GM12872 (cell line): ENCODE measurements around the gene CYP27B1.

ENCODE experiments used
- CTCF ChIP-seq: IDR thresholded peaks from 3 replicates; pipeline ENCODE4 v1.5.1; 2011; ENCODE audit warnings: low read depth, mild to moderate bottlenecking, low read length, moderate library complexity; ENCODE audit not compliant: insufficient read depth

CYP27B1 gene

GRCh38 chr12:57763881-57764661, 2.8 kb downstream of the CYP27B1 start:
- no peak for TF ChIP-seq CTCF

DNA sequence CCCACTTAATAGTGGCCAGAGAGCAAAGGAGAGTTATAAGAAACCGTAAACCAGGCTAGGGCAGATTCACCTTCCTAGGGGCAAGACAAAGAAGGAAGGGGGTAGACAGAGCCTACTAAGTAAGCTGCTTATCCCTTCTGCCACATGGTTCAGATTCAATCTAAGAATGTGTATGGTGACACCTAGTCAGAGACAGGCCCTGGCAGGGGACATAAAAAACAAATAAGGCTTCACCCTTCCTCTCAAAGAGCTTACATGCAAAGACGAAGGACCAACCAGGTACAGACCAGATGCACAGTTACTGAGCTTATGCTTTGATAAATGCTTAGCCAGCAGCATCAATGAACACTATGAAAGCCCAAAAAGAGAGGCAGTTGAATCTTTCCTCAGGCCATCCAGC, 4.4 kb downstream of the CYP27B1 start:
- no peak for TF ChIP-seq CTCF

- no peak for TF ChIP-seq CTCF
Measured at GRCh38 chr12:57761391-57761998, 5.4 kb downstream of the CYP27B1 start.

DNA sequence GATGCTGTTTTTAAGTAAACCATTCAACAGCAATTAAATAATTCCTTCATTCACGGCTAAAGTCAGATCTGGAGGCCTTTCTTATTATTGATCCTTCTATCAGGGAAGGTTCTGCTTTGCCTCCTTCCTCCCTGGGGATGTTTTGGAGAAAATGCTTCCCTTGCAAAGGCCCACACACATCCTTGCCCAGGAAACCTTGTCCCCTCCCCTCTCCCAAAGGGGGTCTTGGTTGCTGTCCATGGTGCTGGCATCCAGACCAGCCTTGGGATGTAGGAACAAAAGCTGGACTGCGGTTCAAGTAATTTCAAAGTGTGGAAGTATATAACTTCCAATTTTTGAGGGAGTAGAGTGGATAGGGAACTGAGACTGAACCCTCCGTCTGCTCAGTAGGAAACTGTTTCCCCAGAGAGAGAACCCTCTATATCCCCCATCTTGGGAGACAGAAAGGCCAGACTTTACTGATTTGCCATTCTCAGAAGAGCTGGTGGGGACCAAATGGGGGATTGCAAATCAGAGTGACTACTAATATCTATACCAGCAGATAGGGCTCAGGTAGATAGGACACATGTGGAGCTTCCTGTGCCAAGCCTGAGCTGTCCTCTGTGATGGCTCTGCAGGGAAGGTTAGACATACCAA, 6.4 kb downstream of the CYP27B1 start:
- TF ChIP-seq CTCF: no peak

DNA sequence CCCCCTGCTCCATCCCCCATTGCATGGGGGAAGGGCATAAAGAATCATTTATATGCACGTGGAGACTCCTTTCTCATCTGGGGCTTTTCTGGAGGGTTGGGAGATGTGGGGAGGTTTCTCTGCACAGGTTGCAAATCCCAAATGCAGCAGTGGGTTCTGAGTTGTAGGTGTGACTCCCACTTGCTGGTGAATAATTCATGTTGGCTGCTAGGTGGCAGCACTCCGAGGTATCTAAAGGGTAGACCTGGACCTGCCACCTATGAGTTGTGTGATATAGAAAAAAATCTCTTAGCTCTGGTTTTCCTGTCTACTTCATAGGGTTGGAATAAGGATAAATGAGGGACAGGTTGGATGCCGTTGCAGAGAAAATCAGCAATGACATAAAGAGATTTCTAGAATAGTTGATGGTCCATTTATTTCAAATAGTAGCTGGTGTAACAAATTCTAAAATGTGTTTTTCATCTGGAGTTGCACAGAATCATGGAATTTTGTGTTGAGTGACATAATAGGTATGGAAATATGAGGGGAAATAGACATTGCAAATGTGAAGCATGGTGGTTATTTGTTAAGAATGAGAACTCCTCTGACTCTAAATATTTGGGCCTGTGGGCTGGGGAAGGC, 7.4 kb downstream of the CYP27B1 start:
- TF ChIP-seq CTCF: peak; percentile 66

DNA sequence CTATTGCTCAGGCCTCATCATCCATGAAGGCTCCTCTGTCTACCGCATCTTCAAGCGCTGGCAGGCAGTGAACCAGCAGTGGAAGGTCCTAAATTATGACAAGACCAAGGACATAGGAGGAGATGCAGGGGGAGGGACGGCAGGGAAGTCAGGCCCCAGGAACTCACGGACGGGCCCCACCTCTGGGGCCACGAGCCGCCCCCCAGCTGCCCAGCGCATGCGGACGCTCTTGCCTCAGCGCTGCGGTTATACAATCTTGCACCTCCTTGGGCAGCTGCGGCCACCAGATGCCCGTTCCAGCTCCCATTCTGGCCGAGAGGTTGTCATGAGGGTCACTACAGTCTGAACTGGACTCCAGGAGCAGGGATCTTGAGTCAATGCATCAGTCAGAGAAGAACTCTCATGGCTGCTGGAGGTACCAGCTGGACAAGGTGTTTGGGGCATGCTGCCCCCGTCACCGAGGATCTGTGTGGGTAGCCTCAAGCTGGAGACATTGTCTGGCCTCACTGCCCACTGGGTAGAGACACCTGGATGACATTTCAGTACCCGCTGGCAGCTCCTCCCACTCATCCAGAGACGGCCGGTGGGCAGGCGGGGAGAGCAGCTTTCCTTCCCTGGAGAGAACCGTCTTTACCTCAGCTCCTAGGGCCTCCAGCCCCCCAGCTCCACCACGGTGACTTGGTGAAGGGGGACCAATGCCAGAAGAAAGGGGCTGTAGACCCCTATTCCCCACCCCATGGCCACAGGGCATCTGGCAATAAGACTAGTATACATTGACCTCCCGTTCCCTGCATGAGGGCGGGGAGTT, 8.1 kb downstream of the CYP27B1 start:
- no peak for TF ChIP-seq CTCF
